GM19328 (cell line): ENCODE data around the gene C3orf38.
"Not testable (repeated sequence)": the region's sequence is repeated elsewhere in the genome, so short reads cannot be mapped to it uniquely, and the experiment has no call there.

Experiments used
- ATAC-seq: cut with Tn5 transposase; IDR thresholded peaks from one replicate; pipeline ENCODE4 v1.9.1; 2021; ENCODE audit warnings: mild to moderate bottlenecking, moderate library complexity; ENCODE audit not compliant: unreplicated experiment

Gene C3orf38

DNA sequence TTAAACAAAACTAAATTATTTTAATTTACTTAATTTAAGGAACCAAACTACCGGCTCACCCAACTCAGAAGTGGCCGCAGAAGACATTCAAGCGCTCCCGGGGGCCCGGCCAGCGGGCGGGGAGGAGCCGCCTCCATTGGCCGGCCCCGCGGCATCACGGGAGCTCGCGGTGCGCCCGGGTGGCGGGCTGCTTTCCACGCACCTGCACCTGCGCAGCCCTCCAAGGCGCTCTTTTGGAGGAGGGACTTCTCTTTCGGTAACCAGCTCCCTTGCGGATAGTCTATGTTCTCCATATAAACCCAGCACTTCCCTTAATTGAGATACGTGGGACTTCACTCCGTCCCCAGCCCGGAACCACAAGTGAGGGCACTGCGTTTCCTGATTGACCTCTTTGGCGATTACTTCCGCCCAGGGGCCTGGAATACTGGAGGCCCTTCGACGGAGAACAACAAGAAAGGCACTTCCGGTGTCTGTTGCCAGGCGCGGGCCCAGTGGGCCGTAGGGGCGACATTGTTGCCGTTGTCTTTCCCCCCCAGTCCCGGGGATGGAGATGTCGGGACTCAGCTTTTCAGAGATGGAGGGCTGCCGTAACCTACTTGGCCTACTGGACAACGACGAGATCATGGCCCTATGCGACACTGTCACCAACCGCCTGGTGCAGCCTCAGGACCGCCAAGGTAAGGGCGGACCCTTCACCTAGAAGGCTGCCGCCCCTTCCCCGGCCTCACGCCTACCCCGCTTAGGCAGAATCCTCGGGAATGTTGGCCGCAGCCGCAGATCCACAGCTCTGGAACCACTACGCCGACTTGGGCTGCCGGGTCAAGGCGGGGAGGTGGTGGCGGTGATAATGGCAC lies at the start of gene C3orf38:
Gene C3orf38, plus strand, starts transcription at position 451 of the 854 bp plus-strand sequence. Its CDS starts 94 bp downstream, at position 545.
- ATAC-seq = peak; percentile 78

DNA sequence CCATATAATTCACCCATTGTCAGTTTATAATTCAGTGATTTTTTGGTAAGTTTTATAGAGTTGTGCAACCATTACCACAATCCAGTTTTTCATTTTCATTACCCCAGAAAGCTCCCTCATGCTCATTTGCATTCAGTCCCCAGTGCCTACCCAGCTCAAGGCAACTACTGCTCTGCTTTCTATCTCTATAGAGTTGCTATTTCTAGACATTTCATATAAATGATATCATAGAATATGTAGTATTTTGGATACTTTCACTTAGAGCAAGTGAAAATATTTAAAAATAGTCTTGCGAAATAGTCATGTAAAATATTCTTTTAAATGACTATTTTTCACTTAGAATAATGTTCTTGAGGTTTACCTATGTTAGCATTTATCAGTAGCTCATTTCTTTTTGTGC lies 48.6 kb upstream of the C3orf38 start:
- ATAC-seq = no peak

DNA sequence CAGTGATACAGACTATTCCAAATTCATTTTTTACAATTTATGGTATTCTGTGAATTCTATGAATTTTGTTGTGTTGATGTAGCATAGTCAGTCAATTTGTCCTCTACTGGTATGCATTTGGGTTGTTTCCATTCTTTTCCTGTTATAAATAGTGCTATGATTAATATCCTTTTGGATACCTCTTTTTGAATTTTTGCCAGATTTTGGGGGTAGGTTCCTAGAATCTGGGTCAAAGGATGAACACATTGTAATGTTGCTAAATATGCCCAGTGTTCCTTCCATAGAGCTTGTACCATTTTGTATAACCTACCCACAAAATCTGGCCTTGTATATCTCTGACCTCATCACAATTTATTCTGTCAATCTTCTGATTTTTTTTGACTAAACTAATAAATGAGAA lies 44.4 kb upstream of the C3orf38 start:
- ATAC-seq = no peak

DNA sequence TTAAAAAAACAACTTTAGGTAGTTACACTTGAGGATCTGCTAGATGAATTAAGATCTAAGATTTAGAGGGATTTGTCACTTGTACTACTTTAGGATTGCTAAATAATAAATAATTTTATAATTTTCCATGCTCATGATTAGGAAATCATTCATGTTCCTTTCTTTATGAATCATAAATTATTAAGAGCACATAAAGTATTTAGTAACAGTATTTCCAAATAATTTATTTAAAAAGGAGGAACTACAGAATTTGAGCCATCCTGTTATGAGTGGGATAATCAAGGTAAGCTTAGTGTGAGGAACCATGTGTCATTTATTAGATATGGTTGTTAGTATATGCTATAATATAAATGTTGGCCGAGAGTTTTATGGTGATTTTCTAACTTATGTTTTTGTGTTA lies 37.5 kb upstream of the C3orf38 start:
- ATAC-seq = no peak

DNA sequence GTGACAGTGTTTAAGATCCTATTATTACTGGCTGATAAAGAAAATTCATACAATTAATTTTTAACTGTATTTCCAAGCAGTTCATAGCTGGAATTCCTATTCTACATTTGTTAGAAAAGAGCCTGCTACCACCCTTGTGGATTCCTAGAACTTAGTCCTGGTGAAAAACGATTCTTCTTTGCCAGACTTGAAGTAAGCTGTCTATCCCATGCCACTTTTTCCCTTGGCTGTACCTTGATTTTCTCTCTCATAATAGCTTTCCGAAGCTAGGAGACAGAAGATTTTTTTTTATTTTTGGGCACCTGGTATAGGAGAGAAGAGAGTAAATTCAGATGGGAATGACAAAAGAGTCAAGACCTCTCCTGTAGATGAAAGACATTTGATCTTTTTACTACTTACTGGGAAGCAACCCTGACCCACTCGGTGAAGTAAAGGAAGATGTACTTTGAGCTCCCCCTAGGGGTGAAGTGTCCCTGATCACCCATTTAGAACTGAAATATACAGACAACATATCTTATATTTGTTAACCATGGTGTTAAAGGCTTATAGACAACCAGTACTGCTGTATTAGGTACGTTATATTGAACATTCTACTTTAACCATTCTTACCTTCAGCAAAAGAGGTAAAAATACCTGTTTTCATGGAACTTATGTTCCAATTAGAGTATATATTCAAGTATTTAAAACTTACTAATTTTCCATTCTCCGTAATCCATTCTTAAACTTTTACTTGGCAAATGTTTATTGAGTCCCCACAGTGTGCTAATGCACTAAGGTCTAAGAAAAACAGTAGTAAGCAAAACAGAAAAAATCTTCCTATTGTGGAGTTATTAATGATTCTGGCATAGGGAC lies 36.2 kb upstream of the C3orf38 start:
- ATAC-seq = peak; percentile 89

DNA sequence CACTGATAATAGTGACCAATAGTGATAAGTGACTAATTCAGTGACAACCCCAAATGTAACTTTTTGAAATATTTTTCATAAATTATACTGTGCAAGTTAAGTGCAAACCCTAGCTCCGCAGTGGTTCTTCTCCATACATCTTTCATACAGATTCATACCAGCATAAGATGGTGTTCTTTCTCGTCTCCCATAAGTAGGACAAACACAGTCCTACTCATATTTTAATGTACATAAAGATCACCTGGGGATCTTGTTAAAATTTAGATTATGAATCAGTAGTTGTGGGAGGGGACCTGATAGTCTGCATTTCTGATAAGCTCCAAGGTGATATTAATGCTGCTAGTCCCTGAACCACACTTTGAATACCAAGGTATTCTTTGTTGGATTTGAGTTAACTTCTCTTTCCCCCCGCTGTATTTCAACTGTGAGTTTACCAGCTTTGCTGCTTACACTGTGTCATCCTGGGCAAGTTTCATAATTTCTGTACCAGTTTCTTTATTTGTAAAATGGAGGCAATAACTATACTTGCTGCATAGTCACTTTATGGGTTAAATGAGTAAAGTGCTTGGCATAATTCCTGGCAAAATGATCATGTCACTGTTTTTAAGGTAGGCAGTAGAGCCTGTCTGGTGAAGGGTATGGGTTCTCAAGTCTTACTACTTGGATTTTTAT lies 34.7 kb upstream of the C3orf38 start:
- no peak for ATAC-seq

DNA sequence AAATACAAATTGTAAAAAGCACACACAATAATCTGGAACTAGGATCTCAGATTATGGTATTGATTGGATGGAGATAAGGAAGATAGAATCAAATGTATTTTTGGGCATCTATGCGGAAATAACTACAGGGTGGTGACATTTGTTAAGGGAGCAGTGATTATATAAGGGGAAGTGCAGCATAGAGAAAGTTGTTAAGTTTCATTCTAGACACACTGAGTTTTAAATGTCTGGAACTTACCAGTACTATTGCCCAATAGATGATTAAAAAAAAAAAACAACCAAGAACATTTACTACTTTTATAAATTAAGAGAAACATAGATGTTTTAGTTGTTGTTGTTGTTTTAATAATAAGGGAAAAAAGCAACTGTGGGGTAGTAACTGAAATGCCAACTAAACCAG lies 32.1 kb upstream of the C3orf38 start:
- ATAC-seq = no peak

DNA sequence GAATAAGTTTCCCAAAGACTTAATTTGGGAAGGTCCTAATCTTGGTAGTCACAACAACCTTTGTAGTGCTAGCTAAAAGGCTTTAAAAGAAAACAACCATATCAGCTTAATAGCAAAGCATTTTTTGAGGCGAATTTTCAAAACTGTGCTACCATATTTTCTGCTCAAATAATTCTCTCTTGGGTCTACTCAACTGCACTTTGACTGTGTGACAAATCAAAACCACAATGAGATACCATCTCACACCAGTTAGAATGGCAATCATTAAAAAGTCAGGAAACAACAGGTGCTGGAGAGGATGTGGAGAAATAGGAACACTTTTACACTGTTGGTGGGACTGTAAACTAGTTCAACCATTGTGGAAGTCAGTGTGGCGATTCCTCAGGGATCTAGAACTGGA lies 31.2 kb upstream of the C3orf38 start:
- not testable (repeated sequence) for ATAC-seq

DNA sequence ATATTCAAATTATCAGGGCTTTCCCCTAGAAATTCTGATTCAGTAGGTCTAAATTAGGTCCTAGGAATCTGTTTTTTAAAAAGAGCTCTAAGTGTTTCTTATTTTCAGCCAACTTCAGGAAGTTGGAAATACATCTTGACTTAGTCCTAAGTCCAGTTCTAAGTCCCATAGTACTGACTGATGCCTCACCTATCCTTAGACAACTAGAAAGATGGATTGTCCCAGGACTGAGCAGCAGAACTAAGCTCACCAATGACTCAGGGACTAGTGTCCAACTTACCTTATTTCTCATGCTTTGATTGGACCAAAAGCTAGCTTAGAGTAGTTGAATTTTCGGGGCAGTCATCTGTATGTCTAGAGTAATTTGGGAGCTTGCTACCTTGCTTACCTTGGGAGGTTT lies 26.2 kb upstream of the C3orf38 start:
- ATAC-seq = no peak

DNA sequence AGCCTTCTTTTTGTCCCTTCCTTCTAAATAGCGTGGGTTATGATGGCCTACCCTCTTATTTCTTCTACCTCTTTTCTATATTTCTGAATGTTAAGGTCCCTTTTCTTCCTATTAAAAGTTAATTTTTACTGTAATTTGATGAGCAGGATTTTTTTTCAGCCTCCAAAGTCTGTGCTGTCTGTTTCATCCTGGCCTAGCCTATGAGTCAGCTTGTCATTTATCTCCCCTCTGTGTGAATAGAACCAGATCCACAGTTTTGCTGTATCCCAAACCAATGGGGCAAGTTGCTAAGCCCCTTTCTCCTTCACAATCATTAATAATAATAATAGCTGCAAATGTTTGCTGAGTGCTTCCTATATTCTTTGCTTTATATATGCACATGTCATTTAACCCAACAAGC lies 18.1 kb upstream of the C3orf38 start:
- no peak for ATAC-seq

DNA sequence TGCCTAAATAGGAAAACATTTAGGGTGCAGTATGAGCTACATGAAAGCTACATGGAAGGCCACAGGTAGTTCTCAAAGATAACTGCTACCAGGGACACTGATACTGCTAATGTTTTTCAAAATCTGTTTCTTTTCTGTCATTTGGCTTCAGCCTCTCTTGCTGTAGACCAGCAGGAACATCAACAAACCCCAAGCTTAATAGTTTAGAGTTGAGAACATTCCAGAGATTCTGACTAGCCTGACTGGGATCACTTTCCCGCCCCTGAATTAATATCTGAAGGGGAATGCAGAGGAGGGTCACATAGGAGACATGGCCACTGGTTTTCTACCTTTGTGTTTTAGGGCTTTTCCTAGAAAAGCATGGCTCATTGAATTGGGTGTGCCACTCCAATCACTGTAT lies 16.9 kb upstream of the C3orf38 start:
- no peak for ATAC-seq

DNA sequence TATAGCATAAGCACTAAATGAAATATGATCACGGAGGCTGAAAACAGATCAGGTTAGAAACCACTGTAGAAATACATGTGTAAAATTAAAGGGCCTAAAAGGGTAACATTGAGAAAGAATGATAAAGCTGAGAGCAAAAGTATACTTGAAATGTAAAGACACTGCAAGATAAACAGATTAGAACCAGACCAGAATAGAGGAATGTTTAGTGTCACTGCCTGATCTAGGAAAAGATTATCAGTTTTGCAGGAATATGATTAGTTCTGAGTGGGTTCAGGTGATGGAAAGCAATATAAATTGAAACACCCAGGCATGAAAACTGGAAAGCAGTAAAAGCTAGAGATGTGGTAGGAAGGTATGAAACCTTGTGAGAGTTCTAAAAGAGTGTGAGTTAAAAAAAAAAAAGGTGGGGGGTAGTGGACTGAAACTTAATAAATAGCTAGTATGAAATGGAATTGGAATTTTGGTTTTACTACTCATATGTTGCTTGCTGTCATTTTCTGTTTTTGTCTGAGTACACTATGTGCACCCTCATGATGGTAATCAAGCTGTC lies 16.0 kb upstream of the C3orf38 start:
- no peak for ATAC-seq

DNA sequence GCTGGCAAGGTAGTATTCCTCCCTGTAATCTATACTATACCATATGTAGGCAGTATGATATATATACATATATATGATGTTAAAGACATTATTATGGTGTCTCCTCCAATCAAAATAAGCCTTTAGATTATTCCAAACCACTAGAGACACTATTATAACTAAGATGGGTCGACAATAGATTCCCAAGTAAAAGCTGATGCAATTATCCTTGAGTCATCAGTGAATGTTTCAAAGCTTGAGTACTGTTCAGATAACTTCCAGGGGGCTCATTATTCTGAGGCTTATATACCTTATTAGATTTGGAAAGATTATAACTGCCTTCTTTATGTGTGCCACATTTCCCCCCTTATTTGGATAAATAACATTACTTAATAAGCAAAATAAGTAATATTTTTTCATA lies 11.9 kb upstream of the C3orf38 start:
- ATAC-seq = no peak

DNA sequence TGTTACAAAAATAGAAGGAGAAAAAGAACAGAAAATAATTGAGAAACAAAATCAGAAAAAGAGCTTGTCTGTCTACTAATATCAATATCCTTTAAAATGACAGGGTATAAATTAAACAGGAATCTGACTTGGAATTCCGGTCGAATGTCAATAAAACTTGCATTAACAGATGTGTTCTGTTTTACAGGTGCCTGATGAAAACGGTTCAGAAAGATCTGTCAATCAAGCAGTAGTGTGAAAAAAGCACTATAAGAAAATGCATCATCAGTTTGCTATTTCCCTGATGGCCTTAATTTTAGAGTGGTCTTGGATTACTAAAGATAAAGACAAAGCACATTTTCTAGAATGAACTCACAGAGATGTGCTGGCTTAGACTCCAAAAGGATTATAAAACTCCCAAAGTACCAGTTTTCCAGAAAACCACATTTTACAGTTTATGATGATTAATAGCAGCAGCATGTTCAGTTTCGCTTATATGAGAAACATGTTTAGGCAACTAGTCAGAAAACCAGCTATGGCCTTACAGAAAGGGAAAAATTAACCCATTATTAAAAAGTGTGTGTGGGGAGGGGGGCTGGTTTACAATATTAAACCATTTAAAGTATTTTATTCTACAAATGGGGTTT lies 8.2 kb upstream of the C3orf38 start:
- ATAC-seq = no peak

DNA sequence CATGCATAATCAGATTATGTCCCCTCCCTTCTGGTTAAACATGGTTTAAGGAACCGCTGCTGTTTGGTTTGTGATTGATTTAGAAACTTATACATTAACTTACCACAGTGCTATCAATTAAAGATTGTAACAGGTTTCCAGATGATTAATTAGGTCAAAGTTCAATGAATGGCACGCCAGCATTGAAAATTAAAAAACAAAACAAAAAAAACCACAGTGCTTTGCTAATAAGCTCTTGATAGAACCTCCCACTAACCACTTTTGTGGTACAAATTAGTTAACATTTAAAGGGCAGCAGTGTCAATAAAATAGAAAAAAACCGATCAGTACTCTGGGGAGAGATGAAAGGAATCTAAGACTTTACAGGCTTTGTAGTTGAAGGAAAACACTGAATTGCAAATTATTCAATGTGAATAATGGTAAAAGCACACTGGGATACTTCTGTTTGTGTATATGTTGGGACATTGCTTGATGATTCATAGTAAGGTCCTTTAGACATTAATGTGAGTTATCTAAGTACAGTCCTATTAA lies 7.6 kb upstream of the C3orf38 start:
- ATAC-seq = no peak

DNA sequence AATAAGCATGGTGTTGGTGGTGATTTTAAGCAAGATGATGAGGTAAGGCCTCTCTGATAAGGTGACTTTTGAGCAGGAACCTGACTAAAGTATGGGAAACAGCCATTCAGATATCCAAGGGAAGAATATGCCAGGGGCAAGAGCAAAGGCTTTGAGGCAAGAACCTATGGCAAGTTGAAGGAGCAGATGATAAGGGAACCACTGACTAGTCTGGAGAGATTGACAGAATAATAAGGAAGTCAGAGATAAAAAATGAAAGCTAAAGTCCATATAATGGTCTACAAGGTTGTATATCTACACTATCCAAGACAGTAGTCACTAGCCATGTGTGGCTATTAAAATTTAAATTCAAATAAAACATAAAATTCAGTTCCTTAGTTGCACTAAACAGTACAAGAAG lies 2.5 kb upstream of the C3orf38 start:
- no peak for ATAC-seq

DNA sequence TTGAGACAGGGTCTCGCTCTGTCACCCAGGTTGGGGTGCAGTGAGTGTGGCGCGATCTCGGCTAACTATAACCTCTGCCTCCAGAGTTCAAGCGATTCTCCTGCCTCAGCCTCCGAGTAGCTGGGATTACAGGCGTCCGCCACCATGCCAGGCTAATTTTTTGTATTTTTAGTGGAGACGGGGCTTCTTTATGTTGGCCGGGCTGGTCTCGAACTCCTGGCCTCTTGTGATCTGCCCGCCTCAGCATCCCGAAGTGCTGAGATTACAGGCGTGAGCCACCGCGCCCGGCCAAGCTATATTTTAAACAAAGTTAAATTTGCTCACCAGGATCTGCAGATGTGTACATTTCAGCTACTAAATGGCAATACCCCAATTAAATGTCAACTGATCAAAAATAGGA lies 1.1 kb upstream of the C3orf38 start:
- ATAC-seq = no peak

DNA sequence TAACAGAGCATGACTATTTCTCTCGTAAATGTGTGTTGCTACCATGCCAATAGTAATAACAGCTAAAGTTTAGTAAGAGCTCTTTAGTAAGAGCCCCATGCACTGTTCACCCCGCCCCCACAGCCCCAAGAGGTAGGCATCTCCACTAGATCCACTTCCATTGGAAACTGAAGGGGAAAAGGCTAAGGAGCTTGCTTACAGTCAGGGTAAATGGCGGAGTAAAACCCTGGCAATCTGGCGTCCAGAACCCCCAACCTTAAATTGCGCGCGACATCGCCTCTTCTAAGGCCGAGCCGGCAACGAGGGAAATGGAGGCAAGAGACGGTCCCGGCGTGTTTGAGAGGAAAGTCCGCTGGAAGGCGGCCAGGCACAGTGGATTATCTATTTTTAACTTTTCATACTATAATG lies 654 bp upstream of the C3orf38 start:
- peak; percentile 11 for ATAC-seq

DNA sequence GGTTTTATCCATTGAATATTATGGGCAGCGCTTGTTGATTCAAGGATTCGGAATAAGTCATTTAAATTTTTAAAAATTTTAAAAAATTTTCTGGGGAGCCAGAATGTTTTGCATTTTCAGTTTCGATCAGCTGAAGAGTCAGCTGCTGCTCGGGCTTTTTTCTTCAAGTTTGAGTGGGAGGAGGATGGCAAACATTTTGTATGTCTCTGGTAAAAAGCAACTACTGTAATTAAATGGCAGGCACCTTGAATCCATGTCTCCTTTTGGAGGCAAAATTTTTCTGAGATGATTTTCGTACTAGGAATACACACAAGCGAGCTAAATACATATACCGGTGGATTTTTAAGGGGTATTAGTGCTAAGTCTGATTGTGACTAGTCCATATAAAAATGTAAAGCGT lies 612 bp downstream of the C3orf38 start:
- peak; percentile 24 for ATAC-seq

DNA sequence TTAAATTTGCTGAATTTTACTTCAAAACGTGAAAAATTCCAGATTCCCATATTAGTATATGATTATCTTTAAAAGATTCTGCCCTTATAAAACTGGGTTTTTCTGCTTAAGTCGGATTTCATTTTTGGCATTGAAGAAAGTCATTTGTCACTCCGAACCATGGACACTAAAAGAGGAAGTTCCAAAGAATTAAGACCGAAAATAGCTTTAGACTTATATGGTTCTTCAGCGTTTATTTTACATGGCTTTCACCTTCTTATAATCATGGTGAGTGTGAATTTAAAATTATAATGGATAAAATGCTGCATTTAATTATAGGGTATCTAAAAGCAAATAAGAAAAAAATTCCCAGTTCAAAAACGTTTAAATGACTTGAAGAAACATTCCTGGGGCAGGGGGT lies 1.0 kb downstream of the C3orf38 start:
- ATAC-seq = no peak
